Stimulated activated CD4-positive, alpha-beta T cell treated with anti-CD3 and anti-CD28 coated beads, Interleukin-12 subunit alpha, Interleukin-12 subunit beta, amount 100 ng/mL, for 24 hours (primary cell): ENCODE results near the gene GRM8.

Experiments used
- DNase-seq, 2 experiments: peaks; one replicate each; pipeline ENCODE4 v3.0.0-alpha.2; 2020; ENCODE audit warnings: low read depth in 2 of 2

The GRM8 gene

DNA sequence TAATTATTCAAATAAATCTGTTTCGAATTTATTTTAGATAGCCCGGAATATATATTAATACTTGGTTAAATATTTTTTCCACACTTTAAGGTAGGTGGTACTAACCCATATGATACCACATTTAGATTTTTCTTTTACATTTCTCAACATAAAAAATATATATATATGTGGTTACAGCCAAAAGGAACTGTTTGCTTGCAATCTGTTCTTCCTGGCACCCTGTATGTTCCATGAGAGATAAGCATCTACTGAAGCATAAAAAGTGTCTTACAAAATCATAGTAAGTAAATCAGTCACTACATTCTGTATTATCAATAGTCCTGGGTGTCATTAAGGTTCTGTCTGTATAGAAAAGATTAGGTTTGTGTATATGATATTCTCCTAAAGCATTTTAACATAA lies 726.8 kb downstream of the GRM8 start:
- DNase-seq = no peak

DNA sequence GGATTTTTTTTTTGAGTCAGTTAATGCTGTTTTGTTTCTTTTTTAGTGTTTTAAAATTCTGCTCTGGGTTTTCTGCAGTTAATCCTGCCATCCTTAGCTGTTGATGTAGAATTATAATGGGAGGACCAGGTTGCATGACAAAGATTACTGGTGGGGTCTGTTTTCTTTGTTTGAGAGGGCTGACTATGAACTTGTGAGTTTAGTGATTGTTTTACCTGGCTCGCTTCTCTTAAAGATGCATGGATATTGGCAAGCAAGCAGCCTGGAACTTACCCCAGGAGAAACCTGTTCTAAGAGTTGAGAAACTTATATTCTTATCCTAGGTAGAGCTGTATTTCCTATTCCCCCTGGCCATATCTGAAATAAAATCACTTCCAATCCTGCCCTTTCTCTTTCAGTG lies 727.8 kb downstream of the GRM8 start:
- DNase-seq = no peak

DNA sequence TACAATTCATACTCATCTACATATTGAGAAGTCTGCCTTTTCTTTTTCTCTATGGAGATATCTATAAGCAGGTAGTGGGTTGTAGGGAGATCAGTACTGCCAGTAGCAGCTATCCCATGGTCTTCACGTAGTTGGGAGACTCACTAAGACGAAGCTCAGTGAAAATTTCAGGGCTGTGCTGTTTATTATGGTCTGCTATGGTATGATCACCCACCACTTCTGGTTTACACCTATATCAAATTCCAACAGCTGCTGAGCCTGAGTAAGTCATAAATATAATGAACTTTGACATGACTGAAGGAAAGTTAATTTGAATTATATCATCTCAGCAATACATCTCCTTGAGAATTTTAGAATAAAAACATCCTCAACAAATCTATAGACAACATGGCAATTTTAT lies 741.7 kb downstream of the GRM8 start:
- no peak for DNase-seq

DNA sequence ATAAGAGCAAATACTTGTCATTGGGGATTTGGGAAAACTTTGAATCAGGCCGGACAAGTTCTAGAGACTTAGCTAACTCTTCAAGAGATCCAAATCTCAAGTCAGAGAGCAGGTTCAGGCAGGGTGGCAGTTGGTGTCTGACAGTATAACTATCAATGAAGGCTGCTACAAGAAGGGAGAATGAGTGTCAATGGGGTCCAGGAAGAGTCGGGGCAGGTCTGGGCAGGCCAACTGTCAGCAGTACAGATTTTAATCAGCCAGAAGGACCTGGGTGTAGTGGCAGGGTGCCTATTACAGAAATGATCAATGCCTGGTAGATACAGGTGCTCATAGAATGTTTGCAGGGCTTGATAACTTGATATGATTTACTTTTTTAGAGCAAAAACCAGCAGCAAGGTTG lies 751.1 kb downstream of the GRM8 start:
- no peak for DNase-seq

DNA sequence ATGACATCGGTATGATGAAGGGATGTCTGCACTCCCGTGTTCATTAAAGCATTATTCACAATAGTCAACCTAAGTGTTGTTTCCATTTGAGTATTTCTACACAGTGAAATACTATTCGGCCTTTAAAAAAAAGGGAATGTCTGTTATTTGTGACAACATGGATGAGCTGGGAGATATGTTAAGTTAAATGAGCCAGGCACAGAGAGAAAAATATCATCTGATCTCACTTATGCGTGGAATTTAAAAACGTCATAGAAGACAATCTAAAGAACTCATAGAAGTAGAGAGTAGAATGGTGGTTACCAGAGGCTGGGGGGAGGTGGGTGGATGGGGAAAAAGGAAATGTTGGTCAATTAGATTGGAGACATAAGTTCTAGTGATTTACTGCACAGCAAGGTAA lies 753.3 kb downstream of the GRM8 start:
- no peak for DNase-seq

DNA sequence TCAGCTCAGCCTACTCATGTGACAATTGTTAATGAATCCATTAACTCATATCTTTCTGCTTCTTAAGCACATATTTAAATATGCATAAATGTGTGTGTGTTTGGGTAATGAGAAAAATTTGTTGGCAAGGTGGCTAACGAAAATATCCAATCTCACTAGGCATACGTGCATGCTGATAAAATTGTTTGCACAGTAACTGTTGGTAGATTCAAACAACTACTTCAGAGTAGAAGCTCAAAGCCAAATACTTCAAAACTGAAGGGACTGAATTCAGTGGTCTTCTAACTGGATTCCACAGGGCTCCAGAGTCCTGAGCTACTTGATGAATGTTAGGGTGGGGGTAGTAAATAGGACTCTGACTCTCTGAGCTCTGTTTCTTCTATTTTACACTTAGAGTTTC lies 757.0 kb downstream of the GRM8 start:
- DNase-seq = no peak

DNA sequence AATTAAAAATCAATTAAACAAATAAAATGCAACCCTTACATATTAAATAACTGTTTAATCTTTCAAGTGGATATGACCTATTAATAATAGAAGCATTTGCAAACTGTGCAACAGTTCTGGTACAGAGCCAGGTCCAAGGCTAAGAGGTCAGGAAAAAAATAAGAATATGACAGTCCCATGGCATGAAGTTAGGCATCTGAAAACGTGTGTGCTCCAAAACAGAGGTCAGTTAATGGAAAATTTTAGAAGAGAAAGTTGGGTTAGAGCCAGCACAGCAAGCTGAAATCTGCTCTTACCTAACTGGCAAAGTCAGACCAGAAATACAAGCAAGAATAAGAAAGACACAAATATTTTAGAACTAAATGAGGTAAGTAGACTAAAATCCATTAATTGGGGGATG lies 757.7 kb downstream of the GRM8 start:
- no peak for DNase-seq

DNA sequence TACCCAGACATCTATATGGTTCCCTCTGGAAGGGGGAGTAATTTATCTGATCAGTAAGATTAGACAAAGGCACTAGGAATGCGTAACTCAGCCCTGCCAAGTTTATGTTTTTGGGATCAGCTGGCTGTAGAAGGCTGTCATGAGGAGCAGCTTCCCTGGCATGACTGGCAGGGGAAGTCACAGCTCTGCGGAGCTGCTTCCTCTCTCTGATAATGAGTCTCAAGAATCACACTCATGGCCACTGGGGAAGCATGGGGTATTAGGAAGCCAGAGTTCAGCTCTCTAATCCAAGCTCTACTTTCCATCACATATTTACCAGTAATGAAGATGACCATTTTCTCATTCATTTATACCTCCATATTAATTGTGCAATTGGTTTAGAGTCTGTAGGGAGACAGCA lies 758.9 kb downstream of the GRM8 start:
- DNase-seq = no peak

DNA sequence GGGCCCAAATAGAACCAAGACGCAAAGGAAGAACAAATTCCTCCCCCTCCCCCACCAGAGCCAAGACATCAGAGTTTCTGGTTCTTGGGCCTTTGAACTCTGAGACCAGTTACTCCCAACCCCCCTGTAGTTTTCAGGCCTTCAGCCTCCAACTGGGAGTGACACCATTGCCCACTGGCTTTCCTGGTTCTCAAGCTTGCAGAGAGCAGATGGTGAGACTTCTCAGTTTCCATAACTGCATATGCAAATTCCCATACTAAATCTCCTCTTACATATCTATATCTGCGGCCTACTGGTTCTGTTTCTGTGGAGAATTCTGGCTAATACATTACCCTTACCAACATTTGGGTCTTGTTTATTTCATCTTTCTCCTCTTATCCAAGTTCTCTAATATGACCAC lies 762.9 kb downstream of the GRM8 start:
- no peak for DNase-seq

DNA sequence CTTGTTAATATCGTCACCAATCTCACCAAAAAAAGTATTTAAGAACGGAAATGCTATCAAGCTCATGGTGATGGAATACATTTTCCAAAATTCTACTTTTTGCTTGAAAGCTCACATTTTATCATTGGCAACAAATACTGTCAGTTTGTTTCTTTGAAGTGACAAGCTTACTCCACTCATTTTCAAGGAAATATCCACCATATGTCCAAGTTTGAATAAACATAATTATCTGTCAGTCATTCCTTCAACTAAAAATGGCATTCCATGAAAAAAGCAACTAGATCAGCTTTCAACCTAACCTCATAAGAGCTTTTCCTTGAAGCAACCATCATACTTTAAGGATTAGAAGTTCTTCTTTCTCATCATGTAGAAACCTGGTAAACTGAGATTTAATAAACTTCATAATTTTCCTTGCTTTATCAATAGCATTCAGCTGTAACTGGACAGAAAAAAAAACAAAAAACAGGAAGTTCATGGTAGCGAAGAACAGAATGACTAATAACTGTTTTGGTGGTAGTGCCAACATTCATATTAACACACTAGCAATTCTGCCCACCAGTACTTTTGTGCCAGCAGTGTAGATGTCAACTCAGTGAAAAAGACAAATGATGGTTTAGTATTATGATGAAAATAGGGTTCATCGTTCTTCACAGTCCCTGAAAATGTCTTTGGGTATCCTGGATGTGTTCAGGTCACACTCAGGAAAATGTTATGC lies 764.9 kb downstream of the GRM8 start:
- no peak for DNase-seq

DNA sequence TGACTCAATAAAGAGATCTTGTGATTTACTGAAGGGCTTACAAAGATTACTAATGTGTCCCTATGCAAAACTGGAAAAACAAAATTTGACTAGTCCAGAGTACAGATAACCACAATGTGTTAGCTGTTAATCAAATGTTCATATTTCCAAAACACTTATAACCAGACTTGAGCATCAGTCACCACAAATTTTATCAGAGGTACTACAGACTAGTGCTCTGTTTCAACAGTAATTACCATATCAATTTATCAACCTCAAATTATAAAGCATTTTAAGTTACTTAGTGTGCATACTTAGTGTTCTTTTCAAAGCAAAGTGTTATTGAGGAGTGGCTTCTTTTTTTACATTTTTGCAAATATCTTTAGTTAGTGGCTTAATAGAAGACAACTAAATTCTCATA lies 765.9 kb downstream of the GRM8 start:
- no peak for DNase-seq

DNA sequence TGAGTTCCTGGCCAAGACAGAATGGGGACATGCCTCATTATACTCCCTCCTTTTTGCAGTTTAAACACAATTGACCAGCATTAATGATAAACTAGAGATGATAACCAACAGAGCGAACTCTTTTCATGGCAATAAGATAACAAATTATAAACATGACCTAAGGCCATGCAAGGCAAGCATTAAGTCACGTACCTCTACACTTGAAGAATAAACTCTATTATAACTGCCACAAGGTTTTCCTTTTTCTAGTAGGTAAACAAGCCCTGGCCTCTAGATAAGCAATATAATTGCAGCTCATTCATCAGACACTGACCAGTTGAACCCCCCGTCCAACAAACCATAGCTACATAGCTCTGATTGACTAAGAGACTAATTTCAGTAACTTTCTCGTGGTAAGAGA lies 767.0 kb downstream of the GRM8 start:
- DNase-seq = no peak

DNA sequence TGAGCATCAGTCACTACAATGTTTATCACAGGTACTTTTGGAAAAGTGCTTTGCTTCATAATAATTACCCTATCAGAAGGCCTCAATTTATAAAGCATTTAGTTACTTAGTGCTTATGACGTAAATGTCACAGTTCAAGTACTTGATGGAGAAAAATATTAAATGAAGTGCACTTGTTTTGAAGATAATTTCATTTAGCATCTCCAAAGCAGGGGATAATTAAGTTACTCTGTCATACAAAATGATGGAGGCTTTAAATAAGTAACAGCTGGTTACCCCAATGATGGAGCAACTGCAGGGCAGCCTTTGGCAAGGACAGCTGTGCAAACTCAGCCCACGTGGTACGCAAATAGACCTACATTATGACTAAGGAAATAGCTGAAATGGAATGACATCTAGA lies 768.8 kb downstream of the GRM8 start:
- DNase-seq = no peak

DNA sequence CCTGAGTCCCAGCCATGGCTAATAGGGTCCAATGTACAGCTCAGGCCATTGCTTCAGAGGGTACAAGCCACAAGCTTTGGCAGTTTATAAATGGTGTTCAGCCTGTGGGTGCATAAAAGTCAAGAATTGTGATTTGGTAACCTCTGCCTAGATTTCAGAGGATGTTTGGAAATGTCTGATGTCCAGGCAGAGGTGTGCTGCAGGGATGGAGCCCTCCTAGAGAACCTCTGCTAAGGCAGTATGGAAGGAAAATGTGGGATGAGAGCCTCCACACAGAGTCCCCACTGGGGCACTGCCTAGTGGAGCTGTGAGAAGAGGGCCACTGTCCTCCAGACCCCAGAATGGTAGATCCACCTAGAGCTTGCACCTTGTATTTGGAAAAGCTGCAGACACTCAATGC lies 779.9 kb downstream of the GRM8 start:
- DNase-seq = no peak

DNA sequence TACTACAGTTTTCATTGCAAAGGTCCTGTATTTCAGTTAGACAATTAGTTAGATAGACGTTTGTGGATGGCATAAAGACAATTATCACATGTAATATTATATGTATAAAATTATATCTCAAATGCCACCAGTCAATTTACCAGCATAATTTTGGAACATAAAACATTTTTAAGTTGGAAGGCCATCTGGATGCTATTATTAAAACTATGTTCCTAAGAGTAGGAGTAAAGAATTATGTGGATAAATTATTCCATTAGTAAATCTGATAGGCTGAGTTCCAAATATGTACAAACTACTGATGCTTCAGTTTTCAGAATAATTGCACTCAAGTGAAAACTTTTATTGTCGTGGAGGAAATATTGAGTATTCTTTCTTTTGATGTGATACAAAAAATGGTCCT lies 790.3 kb downstream of the GRM8 start:
- DNase-seq = no peak

DNA sequence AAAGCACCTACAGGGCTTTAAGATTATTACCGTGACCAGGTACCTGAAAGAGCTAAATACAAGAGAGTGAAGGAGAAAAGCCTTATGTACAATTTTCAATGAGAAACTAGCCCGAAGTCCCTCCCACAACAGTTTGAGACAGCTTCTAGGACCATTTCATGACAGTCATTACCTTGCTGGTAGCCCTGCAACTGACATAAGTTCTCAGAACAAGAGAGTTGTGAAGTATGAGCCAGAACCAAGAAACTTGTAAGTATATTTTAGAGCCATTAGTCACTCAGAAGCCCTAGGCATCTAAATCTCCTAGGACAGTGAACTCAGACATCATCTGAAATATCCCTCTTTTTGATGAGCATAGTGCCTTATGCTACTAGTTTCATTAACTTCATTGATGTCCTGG lies 792.1 kb downstream of the GRM8 start:
- DNase-seq = no peak

DNA sequence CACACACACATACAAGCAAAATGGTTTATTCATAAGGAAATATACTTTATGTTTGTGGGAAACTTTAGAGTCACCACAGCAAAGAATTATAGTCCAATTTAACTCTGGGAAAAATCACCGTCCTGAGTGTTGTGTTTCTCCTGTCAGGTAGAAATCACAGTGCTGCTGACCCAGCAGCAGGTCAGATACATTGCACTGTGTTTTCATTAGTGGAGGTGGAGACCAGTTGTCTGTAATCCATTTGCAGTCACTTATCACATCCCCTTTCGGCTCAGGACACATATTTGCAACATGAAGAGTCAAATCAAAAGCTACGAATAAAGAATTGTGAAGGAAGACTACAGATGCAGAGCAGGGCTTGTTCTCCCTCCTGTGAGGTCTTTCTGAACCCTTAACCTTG lies 799.6 kb downstream of the GRM8 start:
- DNase-seq = no peak

DNA sequence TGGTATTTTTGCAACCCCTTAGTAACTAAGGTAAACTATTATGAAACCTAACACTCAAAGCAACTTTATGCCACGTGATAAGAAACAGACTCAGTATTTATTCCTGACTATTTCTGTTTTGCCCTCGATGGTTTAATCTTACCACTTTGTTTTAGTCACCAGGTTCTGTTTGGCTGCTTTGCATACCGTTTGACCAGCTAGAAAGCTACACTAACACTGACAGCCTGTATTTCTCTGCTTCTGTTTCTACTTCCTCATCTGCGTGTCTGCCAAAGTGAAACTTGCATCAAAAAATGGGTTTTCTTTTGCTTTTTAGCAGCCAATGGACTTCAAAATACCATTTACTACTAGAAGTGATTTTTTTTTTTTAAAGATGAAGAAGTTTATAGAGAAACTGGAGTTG lies 802.5 kb downstream of the GRM8 start:
- no peak for DNase-seq

DNA sequence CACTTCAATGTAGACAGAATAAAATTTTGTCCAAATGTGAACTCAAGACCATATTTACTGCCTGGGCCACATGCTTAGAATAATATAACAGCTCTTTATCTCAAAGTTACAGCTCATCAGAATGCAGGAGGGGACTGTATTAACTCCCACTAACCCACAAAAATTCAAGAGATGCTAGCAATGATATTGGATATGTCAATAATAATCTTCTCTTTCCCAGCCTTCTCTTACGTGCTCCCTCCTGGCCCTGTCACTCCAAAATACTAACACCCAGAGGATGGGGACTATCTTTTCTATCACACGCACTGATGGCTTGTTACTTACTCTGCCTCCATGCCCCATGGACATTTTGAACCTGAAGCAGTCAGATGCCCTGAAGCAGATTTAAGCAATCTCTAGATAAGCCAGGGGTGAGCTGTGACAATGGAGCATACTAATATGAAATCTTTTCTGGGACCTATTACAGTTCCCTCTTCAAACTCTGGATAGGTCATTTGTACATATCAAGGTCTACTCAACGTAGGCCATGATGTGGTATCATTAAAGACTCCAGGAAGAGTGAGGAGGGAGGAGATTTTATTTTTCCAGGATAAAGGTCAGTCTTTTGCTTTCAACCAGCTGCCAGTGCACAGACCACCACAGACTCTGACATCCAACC lies 803.0 kb downstream of the GRM8 start:
- DNase-seq = no peak

DNA sequence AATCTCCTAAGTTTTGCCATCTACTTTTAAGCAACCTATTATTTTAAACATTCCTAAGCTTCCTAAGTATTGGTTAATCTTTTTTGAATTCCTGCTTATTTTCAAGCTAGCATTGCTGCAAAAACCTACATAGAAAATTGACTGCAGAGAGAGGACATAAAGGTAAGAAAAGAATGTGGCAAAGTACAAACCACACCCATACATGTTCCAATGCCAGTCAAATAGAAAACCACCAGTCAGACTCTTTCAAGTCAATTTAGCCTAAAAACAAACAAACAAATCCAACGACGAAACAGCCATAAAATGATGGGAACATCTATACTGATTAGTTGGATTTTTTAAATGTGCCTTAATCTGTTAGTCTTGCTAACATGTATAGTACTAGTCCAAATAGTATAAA lies 804.8 kb downstream of the GRM8 start:
- DNase-seq = no peak

DNA sequence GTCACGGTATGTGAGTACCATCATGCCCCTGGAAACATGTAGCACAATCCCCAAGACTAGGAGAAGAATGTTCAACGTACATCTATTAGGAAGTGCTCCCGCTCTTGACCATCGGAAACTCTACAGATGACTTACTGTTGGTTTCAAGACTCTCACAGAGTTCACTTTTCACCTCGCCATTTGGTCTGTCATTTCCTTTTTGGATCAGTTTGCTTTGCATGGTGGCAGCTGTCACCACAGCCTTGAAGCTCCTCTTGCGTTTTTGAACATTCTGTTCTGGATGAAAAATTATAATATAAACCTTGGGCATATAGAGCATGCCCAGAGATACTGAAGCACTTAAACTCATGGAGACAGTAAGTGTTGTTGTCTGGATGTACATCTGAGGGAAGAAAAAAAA lies 806.8 kb downstream of the GRM8 start:
- DNase-seq = no peak

DNA sequence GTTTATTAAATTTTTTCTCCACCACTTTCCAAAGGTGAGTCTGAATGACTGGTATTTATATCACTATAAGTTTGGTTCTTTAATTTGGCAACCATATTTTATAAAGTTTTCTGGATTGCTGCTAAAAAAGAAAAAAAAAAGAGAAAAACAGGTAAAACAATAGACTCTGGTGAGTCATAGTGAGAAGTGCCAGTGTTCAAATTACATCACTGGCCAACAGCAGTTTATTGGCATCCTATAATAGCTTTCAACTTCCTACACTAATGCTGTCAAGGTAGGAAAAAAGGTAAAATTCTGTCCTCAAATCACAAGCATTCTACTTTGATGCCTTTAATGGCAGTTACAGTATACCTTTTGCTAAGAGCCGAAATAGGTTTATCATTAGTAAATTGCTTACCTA lies 808.8 kb downstream of the GRM8 start:
- DNase-seq = no peak

DNA sequence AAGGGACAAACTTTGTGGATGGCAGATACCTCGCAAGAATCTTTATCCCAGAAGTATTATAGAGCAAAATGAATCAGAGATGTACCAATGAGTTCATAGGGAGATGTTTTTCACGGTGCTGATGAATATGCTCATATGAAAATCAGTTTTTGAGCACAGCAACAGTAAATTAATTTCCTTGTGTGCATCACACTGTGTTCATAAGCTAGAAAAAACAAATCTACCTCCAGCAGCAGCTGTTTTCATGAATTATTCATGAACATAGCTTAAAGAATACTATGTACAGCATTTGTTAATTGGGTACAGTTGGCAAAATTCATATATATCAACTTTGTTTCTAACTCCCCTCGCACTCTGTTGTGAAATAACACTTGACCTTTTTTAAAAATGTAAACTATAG lies 809.8 kb downstream of the GRM8 start:
- DNase-seq = no peak

DNA sequence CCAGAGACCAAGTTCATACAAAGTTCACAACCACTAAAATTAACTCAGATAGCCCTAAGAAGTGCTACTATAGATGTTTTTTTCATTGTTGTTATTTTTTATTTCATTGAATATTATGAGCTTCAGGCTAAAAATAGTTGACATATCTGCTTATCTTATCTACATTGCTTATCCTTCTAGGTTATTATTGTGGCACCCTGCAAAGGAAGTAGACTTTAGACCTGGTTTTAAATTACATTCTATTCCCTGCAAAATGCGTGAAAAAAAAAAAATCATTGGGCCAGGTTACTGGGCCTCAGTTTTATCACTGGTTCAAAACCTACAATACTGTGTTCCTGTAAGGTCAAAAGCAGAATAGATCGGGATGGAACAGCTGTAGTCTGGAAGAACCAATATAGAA lies 811.0 kb downstream of the GRM8 start:
- DNase-seq = no peak
